ENCODE data around the gene MLC1.

DNA sequence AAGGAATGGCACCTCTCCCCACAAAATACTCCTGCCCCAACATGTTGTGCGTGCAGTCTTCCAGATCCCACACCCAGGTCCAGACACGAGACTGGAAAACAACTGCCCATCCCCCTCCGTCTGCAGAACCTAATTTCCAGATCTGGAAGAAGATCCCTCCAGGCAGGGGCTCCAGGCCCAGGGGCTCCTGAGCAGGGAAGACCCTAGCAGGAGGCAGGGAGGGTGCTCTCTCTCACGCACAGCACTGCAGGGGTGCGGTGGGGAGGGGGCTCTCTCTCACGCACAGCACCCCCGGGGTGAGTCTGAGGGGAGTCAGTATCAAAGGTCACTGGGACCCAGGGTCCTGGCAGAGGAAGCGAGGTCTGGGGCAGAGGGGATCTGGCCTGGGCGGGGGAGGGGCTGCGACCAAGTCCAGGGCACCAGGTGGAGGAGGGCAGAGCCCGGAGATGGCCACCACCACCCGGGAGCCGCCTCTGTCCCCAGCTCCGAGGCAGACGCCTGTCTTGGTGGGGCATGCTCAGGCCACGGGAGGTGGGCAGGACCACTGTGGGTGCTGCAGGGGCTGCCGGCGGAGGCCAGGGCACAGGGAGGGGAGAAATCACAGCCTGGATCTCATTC, 1.7 kb downstream of the MLC1 start:
- TF ChIP-seq FOXM1 (IDR thresholded peaks at IDR 0.05; ENCODE audit: borderline replicate concordance): no peak
- no peak for TF ChIP-seq SP1 (IDR thresholded peaks at IDR 0.05)
- no peak for TF ChIP-seq FOXK2 (IDR thresholded peaks at IDR 0.05)
- TF ChIP-seq BHLHE40 (IDR thresholded peaks at IDR 0.05; ENCODE audit: borderline replicate concordance): no peak
- TF ChIP-seq ARNT (IDR thresholded peaks at IDR 0.05): no peak
- no peak for TF ChIP-seq HDGF (IDR thresholded peaks at IDR 0.05; ENCODE audit: borderline replicate concordance)
- no peak for TF ChIP-seq PKNOX1 (IDR thresholded peaks at IDR 0.05)
- no peak for TF ChIP-seq SUZ12 (IDR thresholded peaks at IDR 0.05)
- TF ChIP-seq TARDBP (IDR thresholded peaks at IDR 0.05): no peak
- no peak for TF ChIP-seq ELF4 (IDR thresholded peaks at IDR 0.05)
- no peak for TF ChIP-seq FOXA1 (IDR thresholded peaks at IDR 0.05)
- no peak for TF ChIP-seq CTBP1 (IDR thresholded peaks at IDR 0.05; ENCODE audit: borderline replicate concordance)
- no peak for TF ChIP-seq L3MBTL2 (conservative IDR thresholded peaks at IDR 0.05)
- no peak for TF ChIP-seq ZNF384 (IDR thresholded peaks at IDR 0.05)
